ENCODE data around the gene DEAF1. TPM values are rescaled to one million over a fixed set of nuclear protein-coding genes. Genes with fewer than 3 reads are reported as not detected.
A peak's percentile ranks its signal among the peaks of the same experiment; 100 is the strongest.
"Not testable (repeated sequence)": the region's sequence is repeated elsewhere in the genome, so short reads cannot be mapped to it uniquely, and the experiment has no call there.

The DEAF1 gene
- total RNA-seq, 1 experiment from 2014 or later = 74.6 TPM

DNA sequence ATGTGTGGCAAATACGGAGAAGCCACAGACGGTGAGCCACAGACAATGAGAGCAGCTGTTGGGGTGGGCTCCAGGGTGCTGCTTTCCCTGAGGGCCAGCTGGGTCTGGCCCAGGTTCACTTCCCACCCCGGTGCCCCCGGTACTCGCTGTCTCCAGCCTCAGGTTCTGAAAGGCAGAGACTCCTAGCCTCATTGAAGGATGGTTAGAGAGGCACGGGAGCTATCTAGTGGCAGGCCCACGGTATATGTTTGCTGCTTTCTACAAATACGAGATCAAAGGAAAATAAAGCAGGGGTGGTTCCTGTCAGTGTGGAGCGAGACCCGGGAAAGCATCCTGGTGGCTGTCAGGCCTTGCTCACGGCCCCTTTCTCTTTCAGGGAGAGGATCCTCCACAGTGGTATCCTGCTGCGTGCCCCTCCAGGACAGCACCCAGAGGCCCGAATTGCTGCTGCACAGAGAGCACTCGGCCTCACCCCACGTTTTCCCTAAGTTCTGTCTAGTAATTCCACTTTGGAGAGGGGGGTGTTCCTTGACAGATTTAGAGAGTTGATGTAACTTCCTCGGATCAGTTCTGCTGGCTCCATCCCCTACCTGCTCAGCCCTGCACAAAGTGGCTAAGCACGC lies 3.6 kb upstream of the DEAF1 start:
- Histone ChIP-seq H3K4me3 (ENCODE audit: insufficient read depth, low read depth, low read length) (no peak overlapping the region), H3K27me3 (ENCODE audit: control insufficient read depth, insufficient read depth, low read length) (no peaks in the 10 kb centered on the region), H3K36me3 (replicated peaks; ENCODE audit: control insufficient read depth, insufficient read depth, low read length) (no peaks in the 10 kb centered on the region; the same call in 1 of the 2 replicates)
- peak; percentile 24 for DNase-seq

DNA sequence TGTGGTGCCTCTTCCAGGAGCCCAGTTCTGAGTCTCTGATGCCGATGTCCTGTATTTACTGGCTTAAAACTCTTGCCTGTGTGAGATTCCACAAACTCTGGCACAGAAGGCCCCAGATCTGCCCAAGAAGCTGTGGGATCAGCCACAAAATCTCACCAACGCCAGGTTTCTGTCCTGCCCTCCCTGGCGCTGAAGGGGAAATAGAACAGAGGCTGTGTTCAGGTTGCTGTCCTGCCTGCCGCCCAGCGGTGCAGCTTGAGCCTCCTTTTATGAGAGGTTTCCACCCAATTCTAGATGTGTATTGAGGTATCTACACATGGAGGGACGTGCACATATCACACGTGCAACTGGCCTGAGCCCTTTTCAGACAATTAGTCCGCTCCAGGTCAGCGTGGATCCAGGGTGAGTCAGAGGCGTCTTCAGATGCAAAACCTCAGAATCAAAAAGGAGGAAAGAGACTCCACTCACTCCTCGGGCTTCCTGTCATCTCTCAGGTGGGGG lies 2.8 kb upstream of the DEAF1 start:
- H3K27me3 ChIP-seq (ENCODE audit: control insufficient read depth, insufficient read depth, low read length) = no peaks in the 10 kb centered on the region
- no peaks in the 10 kb centered on the region; the same call in 1 of the 2 replicates for H3K36me3 ChIP-seq (replicated peaks; ENCODE audit: control insufficient read depth, insufficient read depth, low read length)
- peak; percentile 31 for DNase-seq
- no peak overlapping the region for H3K4me3 ChIP-seq (ENCODE audit: insufficient read depth, low read depth, low read length)

DNA sequence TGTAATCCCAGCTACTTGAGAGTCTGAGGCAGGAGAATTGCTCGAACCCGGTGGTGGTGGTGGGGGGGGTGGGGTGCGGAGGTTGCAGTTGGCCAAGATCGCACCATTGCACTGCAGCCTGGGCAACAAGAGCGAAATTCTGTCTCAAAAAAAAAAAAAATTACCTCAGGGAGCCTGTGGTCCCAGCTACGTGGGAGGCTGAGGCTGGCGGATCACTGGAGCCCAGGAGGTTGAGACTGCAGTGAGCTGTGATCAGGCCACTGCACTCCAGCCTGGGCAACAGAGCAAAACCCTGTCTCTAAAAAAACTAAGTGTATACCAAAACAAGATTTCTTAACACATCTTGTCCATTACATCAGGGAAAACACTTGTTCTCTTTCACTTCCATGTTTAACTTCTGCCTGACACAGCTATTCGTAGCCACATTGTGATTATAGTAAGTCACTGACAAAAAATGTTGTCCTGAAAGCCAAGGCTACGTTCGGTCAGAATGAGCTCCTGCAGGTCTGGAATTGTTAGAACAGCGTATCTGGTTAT lies 2.0 kb upstream of the DEAF1 start:
- no peak for DNase-seq

DNA sequence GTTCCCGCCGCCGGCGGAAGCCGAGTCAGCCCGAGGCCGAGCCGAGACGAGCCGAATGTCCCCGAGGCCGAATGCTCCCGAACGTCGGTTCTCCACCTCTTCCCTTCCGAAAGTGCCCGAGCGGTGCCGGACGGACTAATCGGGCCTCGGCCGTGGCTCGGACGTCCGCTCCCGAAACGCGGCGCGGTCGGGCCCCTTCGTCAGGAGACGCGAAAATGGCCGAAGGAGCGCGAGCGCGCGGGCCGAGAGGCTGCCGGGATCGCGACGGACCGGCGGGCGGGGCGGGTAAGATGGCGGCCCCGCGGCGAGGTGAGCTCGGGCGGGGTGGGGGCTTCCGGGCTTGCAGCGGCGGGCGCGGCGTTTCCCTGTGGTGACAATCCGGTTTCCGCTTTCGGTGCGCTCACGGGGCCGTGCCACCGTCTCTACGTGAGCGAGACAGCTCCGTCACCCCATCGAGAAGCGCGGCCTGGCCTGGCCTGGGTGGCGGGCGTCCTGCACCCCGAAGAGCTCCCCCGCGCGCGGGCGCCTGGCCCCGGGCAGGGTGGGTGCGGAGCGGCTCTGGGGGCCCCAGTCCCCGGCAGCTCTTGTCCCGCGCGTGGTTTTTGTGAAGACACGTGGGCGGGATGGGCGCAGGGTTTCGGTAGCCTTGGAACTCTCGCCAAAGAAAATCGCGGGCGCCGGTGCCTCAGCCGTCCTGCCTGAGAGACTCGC lies 671 bp upstream of the DEAF1 start, which contains the start of gene TMEM80:
TMEM80 (plus strand) TSS at position 279 of the 711 bp plus-strand sequence; CDS start at position 291, 12 bp downstream.
- Histone ChIP-seq H3K27me3 (ENCODE audit: control insufficient read depth, insufficient read depth, low read length) (no peaks in the 10 kb centered on the region), H3K4me3 (ENCODE audit: insufficient read depth, low read depth, low read length) (peak within 1 kb of the TSS; percentile 89), H3K36me3 (replicated peaks; ENCODE audit: control insufficient read depth, insufficient read depth, low read length) (no peaks in the 10 kb centered on the region; the same call in 1 of the 2 replicates)
- DNase-seq = peak; percentile 96

More for the DNA sequence above, 2.0 kb upstream of the DEAF1 start:
- Histone ChIP-seq H3K36me3 (replicated peaks; ENCODE audit: control insufficient read depth, insufficient read depth, low read length) (no peaks in the 10 kb centered on the region; the same call in 1 of the 2 replicates), H3K27me3 (ENCODE audit: control insufficient read depth, insufficient read depth, low read length) (no peaks in the 10 kb centered on the region), H3K4me3 (ENCODE audit: insufficient read depth, low read depth, low read length) (no peak overlapping the region)

DNA sequence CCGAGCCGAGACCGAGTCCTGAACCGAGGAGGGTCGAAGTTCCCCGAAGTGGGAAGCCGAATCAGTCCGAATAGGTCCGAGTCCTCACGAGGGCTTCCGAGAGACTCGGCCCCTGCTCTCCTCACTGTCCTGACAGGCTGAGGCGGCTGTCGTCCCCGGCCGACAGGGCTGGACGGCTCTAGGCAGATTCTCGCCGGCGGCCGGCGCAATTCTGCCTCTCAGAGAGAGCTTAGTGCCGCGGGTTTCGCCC lies 191 bp upstream of the DEAF1 start:
- H3K27me3 ChIP-seq (ENCODE audit: control insufficient read depth, insufficient read depth, low read length) = no peaks in the 10 kb centered on the region
- no peak for DNase-seq
- H3K36me3 ChIP-seq (replicated peaks; ENCODE audit: control insufficient read depth, insufficient read depth, low read length) = no peaks in the 10 kb centered on the region; the same call in 1 of the 2 replicates
- H3K4me3 ChIP-seq (ENCODE audit: insufficient read depth, low read depth, low read length) = peak overlapping the region; percentile 89

DNA sequence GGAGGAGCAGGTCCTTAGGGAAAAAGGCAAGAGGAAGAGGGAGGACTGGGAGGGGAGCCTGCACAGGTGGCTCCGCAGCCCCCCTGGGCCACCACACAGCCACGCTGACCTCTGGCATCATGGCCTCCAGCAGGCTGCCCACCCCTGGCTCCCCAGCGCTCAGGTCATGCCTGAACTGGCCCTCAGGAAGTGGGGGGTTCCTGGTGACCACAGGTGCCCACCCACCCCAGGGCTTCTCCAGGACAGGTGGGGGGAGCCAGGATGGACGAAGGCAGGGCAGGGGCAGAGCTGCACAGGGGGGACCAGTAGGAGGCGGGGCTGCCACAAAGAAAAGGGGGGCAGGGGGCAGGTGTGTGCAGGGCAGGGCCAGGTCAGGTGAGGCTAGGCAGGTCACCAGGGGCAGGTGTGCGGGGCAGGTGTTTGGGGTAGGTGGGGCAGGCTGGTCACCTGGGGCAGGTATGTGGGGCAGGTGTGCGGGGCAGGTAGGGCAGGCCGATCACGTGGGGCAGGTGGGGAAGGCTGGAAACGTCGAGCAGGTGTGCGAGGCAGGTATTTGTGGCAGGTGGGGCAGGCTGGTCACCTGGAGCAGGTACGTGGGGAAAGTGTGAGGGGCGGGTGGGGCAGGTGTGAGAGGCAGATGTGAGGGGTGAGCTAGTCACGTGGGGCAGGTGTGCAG lies 997 bp downstream of the DEAF1 start:
- no peak for DNase-seq
- no peak overlapping the region; the same call in 1 of the 2 replicates for H3K4me3 ChIP-seq (ENCODE audit: insufficient read depth, low read depth, low read length)
- no peaks in the 10 kb centered on the region for H3K27me3 ChIP-seq (ENCODE audit: control insufficient read depth, insufficient read depth, low read length)
- no peaks in the 10 kb centered on the region; the same call in 1 of the 2 replicates for H3K36me3 ChIP-seq (replicated peaks; ENCODE audit: control insufficient read depth, insufficient read depth, low read length)

DNA sequence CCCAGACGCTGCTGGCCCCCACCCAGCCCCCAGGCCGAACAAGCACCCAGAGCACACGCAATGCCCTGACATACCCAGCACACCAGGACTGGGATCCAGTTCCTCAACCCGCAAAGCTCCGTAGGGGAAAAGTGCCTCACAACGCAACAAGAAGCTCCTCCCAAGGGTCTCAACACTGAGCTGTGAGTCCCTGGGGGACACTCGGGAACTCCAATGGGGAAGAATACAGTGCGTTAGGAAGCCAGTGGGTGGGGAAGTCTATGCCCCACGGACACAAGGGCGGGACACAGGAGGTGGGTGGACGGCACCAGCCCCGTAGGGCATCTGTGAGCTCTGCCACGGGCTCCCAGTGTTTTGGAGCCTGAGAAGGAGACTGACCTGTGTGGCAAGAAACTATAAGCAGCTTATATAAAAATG lies 1.6 kb downstream of the DEAF1 start:
- peak; percentile 62 for DNase-seq
- H3K4me3 ChIP-seq (ENCODE audit: insufficient read depth, low read depth, low read length) = no peak overlapping the region
- H3K36me3 ChIP-seq (replicated peaks; ENCODE audit: control insufficient read depth, insufficient read depth, low read length) = peaks cover 2% of the 10 kb centered on the region; the same call in 1 of the 2 replicates
- no peaks in the 10 kb centered on the region for H3K27me3 ChIP-seq (ENCODE audit: control insufficient read depth, insufficient read depth, low read length)

DNA sequence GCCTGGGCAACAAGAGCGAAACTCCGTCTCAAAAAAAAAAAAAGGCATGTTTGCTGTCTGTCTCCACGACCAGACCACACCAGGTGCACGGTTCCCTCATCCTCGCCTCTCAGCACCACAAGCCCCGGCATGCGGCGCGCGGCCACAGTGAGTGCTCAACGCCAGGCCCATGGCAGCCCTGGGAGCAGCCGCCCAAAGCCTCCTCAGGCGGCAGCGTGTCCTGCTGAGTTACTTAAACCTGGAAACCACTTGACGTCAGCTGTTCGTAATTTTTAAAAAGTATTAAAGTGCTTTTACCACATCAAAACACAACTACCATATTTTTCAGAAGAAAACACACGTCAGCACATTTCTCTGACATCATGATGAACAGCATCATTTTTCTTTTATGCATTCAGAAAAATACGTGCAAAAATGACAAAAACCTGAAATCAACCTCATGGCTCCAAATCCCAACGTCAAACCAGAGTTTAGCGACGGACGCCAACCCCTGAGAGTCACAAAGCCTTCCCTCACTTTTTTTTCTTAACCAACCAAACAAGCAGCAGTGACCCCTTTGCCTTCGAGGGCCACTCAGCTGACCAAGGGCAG lies 2.1 kb downstream of the DEAF1 start:
- peak; percentile 43 for DNase-seq
- Histone ChIP-seq H3K4me3 (ENCODE audit: insufficient read depth, low read depth, low read length) (no peak overlapping the region), H3K36me3 (replicated peaks; ENCODE audit: control insufficient read depth, insufficient read depth, low read length) (peaks cover 4% of the 10 kb centered on the region; the same call in 1 of the 2 replicates), H3K27me3 (ENCODE audit: control insufficient read depth, insufficient read depth, low read length) (no peaks in the 10 kb centered on the region)

DNA sequence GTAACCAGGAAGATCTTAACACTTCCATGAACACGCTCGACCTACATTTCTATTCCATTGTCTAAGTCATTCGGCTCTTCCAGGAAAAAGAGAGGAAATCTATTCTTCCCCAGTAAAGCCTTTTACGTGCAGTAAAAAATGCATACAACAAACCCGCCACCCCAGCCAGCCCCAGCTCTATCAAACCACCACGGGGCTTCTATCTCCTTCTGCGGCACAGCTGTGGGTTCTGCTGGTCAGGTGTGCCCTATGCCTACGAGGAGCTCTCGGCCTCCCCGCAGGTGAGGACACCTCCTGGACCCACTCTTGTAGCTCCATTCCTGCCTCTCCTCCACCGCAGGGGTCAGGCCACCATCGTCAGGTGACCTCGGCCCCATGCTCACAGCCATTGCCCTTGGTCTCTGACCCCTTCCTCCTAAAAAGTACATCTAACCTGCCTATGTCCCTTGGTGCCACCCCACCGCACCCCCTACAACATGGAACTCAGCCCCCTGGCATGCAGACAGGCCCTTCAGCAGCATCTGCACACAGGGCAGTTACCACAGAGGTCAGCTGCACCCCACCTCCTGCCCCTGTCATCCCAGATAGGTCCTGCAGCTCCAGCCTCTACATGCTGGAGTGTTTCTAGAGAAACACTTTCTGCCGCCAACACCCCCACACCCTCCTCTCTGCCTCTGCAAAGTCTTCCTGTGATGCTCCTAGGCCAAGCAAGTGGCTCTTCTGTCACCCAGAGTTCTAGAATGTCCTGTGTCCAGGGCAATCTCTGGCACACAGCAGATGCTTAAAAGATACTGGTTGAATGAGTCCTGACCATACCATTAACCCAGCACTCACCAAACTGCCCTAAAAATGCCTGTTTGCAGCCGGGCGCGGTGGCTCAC lies 3.1 kb downstream of the DEAF1 start:
- Histone ChIP-seq H3K36me3 (replicated peaks; ENCODE audit: control insufficient read depth, insufficient read depth, low read length) (peaks cover 7% of the 10 kb centered on the region), H3K4me3 (ENCODE audit: insufficient read depth, low read depth, low read length) (no peak overlapping the region), H3K27me3 (ENCODE audit: control insufficient read depth, insufficient read depth, low read length) (no peaks in the 10 kb centered on the region)
- no peak for DNase-seq

DNA sequence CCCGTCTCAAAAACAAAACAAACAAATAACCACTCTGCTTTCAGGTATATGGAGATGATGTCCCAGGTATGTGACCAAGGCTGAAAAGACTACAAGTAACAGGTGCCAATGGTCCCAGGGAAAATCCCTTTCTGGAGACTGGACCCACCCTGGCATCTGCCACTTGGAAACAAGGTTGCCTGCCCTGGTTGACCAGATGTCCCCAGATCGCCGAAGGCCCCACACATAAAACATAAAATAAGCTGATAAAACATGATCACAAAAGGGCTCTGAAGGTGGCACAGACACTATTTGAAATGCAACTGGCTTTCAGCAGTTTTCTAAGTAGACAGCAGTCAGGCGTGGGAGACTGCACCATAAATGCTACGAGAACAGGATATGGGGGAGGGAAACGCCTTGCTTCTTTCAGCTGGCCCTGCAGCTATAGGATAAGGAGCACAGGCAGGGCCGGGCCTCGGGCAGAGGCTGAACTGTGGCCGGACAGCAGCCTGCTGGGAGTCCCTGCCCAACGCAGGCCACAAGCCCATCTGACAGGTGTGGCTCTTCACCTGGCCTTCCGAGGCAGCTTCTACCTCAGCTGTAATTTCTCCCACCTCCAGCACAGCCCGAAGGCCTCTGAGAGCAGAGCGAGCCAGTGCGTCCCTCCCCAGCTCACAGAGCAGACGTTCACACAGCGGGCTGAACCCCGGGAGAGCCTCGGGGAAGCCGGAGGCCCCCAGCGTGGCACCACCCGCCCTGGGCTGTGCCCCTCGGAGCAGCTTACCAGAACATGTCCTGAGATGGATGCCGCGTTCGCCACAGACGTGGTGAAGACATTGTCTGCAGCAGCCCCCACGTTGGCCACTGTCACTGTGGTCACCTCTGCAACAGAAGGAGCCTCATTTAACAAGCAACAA lies 4.0 kb downstream of the DEAF1 start:
- no peak overlapping the region for H3K4me3 ChIP-seq (ENCODE audit: insufficient read depth, low read depth, low read length)
- peak; percentile 40 for DNase-seq
- no peaks in the 10 kb centered on the region for H3K27me3 ChIP-seq (ENCODE audit: control insufficient read depth, insufficient read depth, low read length)
- peaks cover 10% of the 10 kb centered on the region for H3K36me3 ChIP-seq (replicated peaks; ENCODE audit: control insufficient read depth, insufficient read depth, low read length)

DNA sequence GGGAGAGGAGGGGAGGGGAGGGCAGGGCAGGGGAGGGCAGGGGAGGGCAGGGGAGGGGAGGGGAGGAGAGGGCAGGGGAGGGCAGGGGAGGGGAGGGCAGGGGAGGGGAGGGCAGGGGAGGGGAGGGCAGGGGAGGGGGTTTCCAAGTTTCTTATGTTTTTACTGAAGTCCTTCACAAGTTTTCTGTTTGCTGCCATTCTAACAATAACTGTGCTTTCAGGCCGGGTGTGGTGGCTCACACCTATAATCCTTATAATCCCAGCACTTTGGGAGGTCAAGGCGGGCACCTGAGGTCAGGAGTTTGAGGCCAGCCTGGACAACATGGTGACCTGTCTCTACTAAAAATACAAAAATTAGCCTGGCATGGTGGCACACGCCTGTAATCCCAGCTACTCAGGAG lies 4.8 kb downstream of the DEAF1 start:
- not testable (repeated sequence) for DNase-seq; H3K27me3 ChIP-seq (ENCODE audit: control insufficient read depth, insufficient read depth, low read length); H3K4me3 ChIP-seq (ENCODE audit: insufficient read depth, low read depth, low read length)
- peaks cover 11% of the 10 kb centered on the region for H3K36me3 ChIP-seq (replicated peaks; ENCODE audit: control insufficient read depth, insufficient read depth, low read length)

DNA sequence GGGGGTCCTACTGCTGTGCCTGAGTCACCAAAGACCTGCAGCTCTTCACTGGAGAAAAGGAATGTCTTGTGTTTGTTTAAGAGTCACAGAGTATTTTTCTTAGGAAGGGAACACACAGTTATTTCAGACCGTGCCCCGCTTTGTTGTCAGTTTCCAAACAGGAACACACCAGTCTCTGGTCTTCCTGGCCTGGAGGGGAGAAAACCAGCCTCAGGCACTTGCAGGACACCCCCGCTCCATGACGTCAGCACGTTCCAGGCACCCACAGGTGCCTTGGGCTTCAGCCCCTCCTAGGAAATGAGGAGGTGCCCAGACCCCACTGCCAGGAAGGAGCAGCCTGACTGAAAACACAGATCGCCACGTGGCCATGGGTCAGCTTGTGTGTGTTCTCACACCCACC lies 5.4 kb downstream of the DEAF1 start:
- Histone ChIP-seq H3K36me3 (replicated peaks; ENCODE audit: control insufficient read depth, insufficient read depth, low read length) (peaks cover 12% of the 10 kb centered on the region), H3K27me3 (ENCODE audit: control insufficient read depth, insufficient read depth, low read length) (no peaks in the 10 kb centered on the region), H3K4me3 (ENCODE audit: insufficient read depth, low read depth, low read length) (no peak overlapping the region)
- no peak for DNase-seq

DNA sequence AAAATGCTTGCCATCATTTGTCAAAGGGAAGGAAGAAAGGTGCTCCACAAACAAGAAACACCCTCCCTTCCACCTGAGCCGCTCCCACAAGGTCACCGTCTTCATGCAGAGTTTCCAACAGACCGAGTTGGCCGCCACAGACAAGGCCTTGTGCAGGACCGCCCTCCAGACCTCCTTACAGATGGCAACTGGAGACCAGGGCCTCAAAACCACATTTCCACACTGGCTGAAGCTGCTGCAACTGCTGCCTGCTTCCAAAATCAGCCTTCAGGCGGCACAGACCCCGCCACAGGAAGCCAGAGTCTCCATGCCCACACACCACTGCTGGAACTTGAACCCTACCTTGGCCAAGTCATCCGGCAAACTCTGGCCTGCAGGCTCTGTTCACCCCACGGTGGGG lies 6.3 kb downstream of the DEAF1 start:
- Histone ChIP-seq H3K27me3 (ENCODE audit: control insufficient read depth, insufficient read depth, low read length) (no peaks in the 10 kb centered on the region), H3K4me3 (ENCODE audit: insufficient read depth, low read depth, low read length) (no peak overlapping the region), H3K36me3 (replicated peaks; ENCODE audit: control insufficient read depth, insufficient read depth, low read length) (peaks cover 12% of the 10 kb centered on the region)
- no peak for DNase-seq

All from H7 (cell line).